Gastroesophageal sphincter (tissue), 3 donors: ENCODE measurements around the gene PRH2.

Source experiments
- POLR2A ChIP-seq, 2 donors: fragments of 450-650 bp; IDR thresholded peaks; one replicate each; pipeline ENCODE4 v1.6.1; 2017; ENCODE audit warnings: antibody characterized with exemption in 2 of 2, mild to moderate bottlenecking in 2 of 2, moderate library complexity in 1 of 2
- POLR2AphosphoS5 ChIP-seq: sonication (generic); formaldehyde crosslinking; IDR thresholded peaks from one replicate; pipeline ENCODE4 v1.6.1; 2017; ENCODE audit warnings: antibody characterized with exemption
- TF ChIP-seq, protein P1 (sequence below), 4 experiments: fragments of 200-600 bp in 2 of 4; fragments of 450-650 bp in 2 of 4; sonication (generic) in 1 of 4; IDR thresholded peaks; one replicate each; pipeline ENCODE4 v1.5.1; 2017 to 2019; ENCODE audit warnings: antibody characterized with exemption in 4 of 4, mild to moderate bottlenecking in 2 of 4, moderate library complexity in 2 of 4

DNA sequence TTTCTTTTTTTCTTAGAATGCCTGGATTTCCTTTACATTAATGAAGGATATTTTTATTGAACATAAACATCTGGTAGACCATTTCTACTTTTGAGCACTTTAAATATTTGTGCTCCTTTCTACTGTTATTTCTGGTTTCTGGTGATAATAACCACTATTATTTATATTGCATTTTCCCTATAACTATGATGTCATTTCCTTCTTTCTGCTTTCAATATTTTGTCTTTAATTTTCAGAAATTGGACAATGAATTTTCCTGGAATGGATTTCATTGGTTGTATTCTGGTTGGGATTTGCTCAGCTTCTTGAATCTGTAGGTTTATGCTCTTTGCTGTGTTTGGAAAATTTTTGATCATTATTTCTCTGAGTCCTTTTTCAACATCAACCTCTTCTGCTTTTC lies 39.8 kb upstream of the PRH2 start:
- TF ChIP-seq, protein P1, sequence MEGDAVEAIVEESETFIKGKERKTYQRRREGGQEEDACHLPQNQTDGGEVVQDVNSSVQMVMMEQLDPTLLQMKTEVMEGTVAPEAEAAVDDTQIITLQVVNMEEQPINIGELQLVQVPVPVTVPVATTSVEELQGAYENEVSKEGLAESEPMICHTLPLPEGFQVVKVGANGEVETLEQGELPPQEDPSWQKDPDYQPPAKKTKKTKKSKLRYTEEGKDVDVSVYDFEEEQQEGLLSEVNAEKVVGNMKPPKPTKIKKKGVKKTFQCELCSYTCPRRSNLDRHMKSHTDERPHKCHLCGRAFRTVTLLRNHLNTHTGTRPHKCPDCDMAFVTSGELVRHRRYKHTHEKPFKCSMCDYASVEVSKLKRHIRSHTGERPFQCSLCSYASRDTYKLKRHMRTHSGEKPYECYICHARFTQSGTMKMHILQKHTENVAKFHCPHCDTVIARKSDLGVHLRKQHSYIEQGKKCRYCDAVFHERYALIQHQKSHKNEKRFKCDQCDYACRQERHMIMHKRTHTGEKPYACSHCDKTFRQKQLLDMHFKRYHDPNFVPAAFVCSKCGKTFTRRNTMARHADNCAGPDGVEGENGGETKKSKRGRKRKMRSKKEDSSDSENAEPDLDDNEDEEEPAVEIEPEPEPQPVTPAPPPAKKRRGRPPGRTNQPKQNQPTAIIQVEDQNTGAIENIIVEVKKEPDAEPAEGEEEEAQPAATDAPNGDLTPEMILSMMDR (IDR thresholded peaks at IDR 0.05): no peak
- TF ChIP-seq POLR2A (IDR thresholded peaks at IDR 0.05): no peak
- TF ChIP-seq POLR2AphosphoS5: no peak
